VCaP (cell line): ENCODE measurements around the gene MORF4L1.

Experiments
- H3K27ac ChIP-seq: fragments of 450-650 bp; 2 replicates; pipeline ENCODE4 v1.5.1; 2017
- TF ChIP-seq, protein P1 (sequence below): fragments of 450-650 bp; conservative IDR thresholded peaks from 2 replicates; pipeline ENCODE4 v1.5.1; 2017; ENCODE audit warnings: mild to moderate bottlenecking, moderate library complexity

MORF4L1 gene

DNA sequence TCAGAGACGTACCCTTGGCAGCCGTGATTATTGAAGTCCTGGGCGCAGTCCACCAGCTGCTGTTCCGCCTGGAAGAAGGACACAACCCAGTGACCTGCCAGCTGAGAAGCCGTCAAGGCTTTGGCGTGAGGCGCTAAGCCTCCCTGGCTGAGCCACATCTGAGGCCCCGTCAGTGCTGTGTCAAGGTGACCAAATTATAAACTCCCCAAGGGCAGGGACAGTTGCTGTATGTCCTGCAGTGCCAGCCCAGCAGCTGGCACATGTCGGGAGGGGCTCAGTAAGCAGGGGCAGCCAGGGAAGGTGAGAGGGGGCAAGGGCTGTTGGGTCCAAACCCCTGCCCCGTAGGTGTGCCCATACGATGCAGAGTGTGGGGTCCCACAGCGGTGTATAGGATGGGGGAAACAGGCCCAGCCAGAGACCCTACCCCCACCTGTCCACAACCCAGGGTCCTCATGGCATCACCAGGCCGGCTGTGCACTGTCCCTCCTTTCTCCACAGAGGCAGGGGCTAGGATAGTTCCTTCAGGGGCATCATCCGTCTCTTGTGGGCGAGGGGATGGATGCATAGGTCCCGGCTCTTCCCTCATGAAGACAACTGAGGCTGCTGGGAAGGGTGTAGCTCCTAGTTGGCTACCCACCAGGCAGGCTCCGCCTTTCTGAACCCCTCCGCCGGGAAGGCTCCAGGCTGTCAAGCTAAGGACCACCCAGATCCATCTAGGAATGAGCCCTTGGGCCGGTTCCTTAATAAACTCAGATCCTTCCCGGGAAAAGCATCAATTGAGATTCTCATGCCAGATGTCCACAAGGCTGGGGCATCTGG, 59.0 kb downstream of the MORF4L1 start:
- H3K27ac ChIP-seq, result peak overlapping the region; percentile 93
- TF ChIP-seq, protein P1, sequence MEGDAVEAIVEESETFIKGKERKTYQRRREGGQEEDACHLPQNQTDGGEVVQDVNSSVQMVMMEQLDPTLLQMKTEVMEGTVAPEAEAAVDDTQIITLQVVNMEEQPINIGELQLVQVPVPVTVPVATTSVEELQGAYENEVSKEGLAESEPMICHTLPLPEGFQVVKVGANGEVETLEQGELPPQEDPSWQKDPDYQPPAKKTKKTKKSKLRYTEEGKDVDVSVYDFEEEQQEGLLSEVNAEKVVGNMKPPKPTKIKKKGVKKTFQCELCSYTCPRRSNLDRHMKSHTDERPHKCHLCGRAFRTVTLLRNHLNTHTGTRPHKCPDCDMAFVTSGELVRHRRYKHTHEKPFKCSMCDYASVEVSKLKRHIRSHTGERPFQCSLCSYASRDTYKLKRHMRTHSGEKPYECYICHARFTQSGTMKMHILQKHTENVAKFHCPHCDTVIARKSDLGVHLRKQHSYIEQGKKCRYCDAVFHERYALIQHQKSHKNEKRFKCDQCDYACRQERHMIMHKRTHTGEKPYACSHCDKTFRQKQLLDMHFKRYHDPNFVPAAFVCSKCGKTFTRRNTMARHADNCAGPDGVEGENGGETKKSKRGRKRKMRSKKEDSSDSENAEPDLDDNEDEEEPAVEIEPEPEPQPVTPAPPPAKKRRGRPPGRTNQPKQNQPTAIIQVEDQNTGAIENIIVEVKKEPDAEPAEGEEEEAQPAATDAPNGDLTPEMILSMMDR, result no peak

DNA sequence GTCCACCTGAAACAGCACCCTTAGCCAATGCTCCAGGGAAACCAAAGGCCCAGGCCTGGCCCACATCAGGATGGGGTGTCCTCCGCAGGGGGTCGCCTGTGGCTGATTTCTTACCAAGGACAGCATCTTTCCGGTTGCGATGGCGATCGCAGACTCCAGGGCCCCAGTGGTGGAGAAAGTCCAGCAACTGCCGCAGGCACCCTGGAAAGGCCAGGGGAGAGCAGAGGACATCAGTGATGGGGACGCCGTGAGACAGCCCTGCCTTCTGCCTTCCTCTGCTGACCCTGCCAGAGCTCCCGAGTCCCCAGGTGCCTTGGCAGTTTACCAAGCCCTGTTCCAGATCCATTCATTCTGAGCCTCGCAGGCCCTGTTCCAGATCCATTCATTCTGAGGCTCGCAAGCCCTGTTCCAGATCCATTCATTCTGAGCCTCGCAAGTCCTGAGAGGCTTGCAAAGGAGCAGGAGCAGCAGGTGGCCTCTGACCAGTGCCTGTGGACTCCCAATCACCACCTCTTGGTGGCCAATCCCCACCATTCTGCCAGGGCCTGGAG, 59.6 kb downstream of the MORF4L1 start:
- TF ChIP-seq, protein P1, result no peak
- peak overlapping the region; percentile 93 for H3K27ac ChIP-seq

DNA sequence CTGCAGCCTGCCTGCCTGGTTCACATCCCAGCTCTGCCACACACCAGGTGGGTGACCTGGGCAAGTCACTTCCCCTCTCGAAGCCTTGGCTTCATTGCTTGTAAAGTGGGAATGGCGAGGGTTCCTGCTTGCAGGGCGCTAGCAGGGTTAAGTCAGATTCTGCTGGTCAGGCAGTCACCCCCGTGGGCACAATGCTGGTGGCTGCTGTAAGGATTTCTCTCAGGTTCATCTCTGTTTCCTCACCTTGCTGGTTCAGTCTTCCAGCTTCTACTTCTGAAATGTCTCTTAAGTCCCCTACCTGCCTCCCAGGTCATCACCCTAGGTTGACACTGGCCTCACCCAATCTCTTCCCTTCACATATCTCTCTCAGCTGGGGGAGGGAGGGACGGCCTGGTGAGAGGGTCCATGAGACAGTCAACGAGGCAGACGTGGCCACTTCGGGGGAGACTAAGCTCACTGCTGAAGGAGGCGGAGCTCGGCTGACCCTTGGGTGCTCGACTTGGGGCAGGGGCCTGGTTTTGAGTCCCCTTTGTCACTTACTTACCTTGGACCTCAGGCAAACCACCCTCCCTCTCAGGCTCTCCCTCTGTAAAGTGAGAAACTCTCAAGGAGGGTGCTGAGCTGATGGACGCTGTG, 60.6 kb downstream of the MORF4L1 start:
- TF ChIP-seq, protein P1, result no peak; the same call in 1 of the 2 replicates
- H3K27ac ChIP-seq, result peak overlapping the region; percentile 93

DNA sequence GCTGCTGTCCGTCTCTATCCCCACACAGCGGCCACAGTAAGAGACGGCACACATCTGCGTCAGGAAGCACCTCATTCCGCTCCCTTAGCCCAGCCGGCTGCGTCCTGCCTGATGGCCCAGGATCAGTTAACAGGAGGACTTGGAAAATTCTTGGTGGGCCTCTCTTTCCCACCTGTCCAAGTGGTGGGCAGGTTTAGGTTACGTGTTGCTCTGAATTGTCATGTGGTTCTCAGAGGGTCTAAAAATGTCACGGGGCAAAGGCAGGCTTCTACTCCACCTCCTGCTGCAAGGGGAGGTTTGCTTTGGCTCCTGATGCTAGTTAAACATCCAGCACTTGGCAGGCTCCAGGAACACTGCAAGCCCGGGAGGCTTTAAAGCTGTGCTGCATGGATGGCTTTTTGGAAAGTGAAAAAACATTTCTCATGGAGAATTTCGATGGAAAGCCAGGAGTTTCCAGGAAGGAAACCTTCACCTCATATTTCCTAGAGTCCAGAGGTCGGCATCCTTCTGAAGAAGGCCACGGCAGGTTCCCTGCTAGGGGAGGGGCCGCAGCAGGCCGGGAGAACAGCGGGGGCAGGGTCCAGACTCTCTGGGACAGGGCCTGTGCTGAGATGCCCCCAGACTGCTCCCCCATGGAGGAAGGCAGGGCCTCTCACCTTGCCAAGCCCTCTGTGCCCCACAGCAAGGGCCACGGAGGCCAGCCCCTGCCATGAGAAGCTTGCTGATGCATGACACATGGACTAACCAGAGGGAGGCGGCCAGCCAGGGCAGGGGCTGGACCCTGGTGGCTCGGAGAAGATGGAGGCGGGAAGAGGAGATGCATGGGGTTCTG, 61.3 kb downstream of the MORF4L1 start:
- peak overlapping the region; percentile 93 for H3K27ac ChIP-seq

DNA sequence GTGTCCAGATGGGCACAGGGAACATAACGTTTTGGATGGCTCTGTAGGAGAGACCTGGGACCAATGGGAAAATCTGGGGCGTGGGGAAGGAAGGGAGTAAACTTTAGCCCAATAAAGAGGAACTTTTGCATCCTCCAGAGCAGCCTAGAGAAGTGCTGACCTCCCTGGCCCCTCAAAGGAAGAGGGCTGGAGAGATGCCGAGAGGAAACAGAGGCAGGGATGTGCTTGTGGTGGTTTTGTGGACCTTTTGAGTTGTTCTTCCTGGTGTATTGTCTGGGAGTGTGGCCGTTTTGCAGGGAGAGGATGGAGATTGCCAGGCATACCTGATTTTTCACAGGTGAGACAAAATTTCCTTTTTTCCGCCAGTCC, 61.9 kb downstream of the MORF4L1 start:
- TF ChIP-seq, protein P1, result no peak
- H3K27ac ChIP-seq, result peak overlapping the region; percentile 93

More for the DNA sequence above, 61.3 kb downstream of the MORF4L1 start:
- TF ChIP-seq, protein P1, result peak; percentile 22

DNA sequence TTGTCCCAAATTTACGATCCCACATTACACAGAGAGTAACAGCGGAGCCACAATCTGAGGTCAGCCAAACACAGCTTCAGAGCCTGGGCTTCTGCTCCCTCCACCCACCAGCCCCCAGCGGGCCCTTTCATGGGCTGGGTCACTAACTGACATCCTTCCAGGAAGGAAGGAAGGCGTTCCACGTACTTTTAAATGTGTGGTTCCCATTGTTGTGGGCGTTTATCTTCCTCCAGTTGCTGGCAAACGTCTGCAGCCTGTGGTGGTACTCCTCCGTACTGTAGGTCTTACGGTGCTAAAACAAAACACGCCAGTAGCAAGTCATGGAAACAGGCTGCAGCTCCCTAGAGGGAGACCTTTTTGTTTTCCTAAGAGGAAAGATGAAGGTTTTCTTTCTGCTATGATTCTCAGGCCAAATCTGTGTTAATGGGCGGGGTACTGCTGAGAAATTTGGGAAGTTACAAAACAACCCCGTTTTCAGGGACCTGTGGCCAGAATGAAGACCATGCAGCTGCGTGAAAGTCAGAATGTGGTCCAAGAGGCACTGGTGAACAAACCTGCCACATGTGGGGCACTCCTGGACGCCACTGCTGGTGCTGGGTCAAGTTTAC, 64.5 kb downstream of the MORF4L1 start:
- H3K27ac ChIP-seq, result no peak overlapping the region

More for the DNA sequence above, 64.5 kb downstream of the MORF4L1 start:
- TF ChIP-seq, protein P1, result no peak
